NK-92 (cell line): ENCODE data around the gene SSBP4.

Experiments used
- DNase-seq: peaks from one replicate; lab custom pipeline; 2025; ENCODE audit not compliant: unreplicated experiment; lab: John Stamatoyannopoulos, UW

The SSBP4 gene

GRCh38 chr19:18441804-18442788 is 22.9 kb downstream of the SSBP4 start:
- DNase-seq = no peak

DNA sequence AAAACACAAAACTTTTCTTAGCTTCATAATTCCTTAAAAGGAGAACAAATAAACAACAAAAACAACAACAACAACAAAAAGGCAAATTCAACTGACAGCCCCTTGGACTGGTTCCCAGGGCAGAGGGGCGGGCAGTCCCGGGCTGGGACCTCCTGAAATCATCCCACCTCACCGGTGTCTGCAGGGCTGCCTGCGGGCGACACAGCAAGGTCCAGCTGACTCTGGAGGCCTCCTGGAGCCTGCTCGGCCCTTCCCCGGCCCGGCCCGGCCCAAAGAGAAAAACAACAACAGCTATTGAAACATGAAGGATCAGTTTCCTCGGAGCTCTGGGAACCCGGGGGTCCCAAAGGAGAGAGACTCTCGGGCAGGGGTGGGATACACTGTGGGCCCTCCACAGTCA is 23.7 kb downstream of the SSBP4 start:
- no peak for DNase-seq

DNA sequence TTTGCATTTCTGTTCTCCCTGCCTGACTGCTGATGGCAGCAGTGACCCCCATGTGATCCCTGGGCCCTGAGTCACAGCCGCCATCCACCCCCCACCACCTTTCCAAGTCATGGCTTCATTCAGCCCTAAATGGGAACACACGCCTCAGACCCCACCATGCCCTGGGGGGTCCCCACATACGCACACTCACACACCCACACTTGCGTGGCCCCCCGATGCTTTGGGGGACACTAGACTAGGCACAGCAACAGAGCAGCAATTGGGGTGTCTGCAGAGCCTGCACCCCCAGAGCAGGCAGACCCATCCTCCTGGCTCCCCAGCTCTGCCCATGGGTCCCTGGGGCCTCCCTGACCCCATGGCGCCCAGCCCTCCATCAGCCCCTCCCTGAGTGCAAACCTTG is 24.2 kb downstream of the SSBP4 start:
- no peak for DNase-seq

DNA sequence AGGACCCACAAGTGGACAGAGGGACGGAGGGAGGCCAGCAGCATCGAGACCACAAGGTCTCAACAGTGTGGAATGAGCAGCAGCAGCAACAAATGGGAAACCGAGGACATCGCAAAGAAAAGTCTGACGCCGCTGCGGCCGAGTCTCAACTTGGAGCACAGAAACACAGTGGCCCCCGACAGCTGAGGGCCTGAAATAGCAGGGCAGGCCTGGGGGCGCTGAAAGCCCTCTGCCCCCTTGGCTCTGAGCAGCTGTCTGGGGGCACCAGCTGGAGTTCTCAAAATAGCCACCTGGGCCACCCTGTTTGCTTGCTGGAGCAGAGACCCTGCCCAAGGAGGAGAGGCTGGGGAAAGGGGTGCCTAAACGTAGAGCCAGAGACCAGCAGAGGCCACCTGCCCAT is 24.6 kb downstream of the SSBP4 start:
- DNase-seq = no peak

GRCh38 chr19:18444513-18444912 is 25.3 kb downstream of the SSBP4 start:
- DNase-seq = no peak

- DNase-seq = no peak
Measured at GRCh38 chr19:18445262-18445948, 26.2 kb downstream of the SSBP4 start.

DNA sequence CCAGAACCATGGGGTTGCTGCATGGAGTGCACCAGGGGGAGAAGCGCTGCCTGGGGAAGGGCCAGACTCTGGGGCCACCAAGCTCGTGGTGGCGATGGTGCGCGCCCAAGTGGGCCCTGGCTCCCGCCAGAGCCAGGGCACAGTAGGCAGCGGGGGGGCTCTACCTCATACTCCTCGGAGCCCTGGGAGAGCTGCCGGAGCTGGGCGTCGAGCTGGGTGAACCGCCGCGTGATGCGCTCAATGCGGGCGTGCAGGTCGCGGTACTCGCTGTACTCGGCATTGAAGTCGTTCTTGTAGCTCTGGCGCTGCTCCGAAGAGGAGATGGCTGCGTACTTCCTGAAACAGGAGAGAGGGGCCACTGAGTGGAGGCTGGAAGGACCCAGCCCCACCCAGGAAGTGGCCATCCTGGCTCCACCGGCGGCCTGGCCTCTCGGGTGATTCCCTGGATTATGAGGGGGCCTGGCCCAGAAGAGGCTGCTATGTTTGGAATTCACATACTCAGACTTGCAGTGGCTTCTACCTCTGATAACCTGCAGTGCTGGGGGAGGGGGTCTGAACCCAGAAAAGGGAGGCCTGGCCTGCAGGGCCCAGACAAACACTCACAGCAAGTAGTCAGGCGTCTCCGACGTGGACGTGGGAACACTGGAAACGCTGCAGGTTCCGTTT is 27.1 kb downstream of the SSBP4 start:
- DNase-seq = no peak

- no peak for DNase-seq
Measured at GRCh38 chr19:18446811-18447359, 27.7 kb downstream of the SSBP4 start.

GRCh38 chr19:18449552-18449951 is 30.4 kb downstream of the SSBP4 start:
- no peak for DNase-seq

DNA sequence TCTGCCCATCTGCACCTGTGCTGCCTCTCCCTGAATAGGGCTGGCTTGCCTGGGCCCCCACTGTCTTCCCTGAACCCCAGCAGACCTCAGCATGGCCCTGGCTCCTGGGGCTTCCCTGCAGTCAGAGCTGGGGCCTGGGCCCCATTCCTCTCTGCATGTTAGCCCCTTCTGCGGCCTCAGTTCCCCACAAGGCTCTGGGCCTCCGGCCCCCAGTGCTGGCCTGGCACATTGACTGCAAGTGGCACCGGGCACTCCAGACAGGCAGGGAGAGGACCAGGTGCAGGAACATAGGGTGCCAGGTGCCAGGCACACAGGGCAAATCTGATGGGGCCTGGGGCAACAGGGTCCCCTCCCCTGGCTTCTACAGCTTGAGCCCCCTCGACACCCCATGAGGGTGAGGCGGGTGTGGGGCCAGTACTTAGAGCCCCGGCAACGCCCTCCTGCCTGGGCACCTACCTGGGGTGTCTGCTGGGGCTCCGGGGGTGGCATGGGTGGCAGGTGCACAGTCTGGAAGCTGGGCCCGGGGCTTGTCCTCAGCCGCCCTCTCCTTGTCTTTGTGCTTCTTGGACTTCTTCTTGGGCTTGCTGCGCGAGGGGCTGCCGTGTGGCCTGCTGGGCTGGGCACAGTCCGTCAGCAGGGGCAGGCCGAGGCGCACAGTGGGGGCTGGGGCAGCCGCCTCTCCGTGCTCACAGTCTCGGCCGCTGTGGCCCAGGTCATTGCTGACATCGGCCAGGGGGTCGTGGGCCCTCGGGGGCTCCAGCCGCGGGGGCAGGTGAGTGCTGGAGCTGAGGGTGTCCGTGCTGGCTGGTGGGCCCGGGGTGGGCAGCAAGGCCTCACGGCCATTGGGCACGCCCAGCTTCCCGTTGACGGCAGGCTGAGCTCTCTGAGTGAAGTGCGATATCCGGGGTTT is 31.1 kb downstream of the SSBP4 start:
- DNase-seq = no peak

GRCh38 chr19:18450931-18451836 is 32.0 kb downstream of the SSBP4 start:
- no peak for DNase-seq

DNA sequence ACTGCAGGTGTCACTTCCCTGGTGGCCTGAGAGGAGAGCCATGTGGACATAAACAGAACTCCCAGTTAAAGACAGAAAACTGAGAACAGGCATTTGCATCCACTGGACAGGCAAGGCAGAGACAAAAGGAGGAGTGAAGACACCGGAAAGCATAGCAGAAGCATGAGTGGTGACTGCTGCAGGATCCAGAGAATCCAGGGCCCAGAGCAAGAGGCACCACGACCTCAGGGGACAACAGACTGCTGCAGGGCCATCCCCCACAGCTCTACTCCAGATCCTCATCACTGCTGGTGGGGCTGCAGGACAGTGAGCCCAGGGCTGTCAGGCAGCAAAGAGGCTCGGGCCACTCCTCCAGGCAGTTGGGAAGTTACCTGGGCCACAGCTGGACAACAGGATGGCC is 33.2 kb downstream of the SSBP4 start:
- no peak for DNase-seq

GRCh38 chr19:18453269-18454024 is 34.2 kb downstream of the SSBP4 start:
- DNase-seq = no peak

- no peak for DNase-seq
Measured at GRCh38 chr19:18456279-18456678, 37.1 kb downstream of the SSBP4 start.

GRCh38 chr19:18456974-18457373 is 37.8 kb downstream of the SSBP4 start:
- no peak for DNase-seq

DNA sequence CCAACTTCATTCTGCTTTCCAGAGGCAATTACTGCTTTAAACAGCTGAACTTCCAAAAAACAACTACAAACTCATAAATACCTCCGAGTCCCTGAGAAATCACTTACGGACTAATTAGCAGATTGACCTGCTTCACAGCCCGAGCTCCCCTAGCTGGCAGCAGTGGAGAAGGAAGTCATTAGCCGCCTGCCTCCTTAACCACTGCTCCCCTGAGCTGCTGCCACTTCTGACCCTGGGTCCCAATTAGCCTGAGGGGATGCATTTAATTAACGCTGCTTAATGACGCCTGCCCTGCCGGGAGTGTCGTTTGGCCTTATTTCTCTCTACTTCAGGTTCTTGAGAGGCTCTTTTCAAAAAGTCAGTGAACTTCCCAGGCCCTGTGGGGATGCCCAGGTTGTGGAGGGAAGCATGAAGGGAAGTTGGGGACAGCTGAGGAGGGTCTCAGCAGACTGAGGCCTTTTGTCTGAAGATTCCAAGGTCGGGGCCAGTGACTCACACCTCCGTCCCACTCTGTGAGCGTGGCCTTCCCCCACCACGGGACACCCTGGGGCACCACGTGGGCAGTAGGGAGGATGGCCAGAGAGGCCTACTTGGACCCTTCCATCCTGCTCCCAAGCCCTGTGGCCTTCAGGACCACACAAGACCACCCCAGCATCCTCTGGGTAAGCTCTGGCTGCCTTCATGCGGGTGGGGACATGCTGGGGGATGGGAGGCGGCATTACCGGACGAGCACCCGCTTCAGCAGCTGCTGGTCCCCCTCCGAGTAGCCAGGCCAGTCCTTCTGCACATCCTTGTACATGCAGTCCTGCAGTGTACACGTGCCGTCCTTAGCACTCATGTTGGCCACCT is 38.5 kb downstream of the SSBP4 start:
- no peak for DNase-seq

DNA sequence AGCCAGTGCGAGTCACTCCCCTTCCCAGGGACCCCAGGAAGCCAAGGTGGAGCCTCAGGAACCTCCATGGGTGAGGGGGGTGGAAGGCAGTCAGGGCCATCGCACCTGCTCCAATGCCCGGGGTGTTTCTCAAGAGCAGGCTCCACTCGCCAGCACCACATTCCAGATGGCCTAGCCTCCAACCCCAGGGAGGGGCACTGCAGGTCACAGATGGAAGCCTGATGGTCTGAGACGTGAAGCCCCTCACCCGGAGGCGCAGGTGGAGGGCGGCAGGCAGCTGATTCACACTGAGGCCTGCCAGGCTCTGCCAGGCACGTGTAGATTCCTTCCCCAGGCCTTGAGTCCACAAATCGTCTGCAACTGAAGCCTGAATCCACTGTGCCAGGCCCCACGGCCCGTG is 41.7 kb downstream of the SSBP4 start:
- no peak for DNase-seq

DNA sequence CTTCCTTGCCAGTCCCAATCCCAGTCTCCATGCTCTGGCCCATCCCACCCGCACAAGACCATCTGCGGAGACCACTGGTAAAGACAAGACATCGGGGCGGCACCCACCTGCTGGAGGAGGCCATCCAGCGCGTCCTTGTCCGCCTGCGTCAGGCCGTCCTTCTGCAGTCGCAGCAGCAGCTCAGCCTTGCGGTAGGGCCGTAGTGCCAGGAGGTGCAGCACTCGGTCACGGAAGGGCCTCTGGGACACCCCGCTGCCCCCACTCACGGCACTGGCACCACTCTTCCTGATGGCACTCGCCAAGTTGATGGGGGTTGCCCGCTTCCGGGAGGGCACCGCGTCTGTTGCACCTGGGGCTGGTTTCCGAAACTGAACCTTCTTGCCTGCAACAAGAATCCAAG is 42.3 kb downstream of the SSBP4 start:
- DNase-seq = no peak
